Uterus (tissue), 2 donors: ENCODE data around the gene KLK4.

Source experiments
- POLR2A ChIP-seq, 2 donors: fragments of 450-650 bp; IDR thresholded peaks; one replicate each; pipeline ENCODE4 v1.6.1; 2016; ENCODE audit warnings: antibody characterized with exemption in 2 of 2, mild to moderate bottlenecking in 1 of 2, moderate library complexity in 1 of 2
- TF ChIP-seq, protein P1 (sequence below), 4 experiments: fragments of 200-600 bp in 2 of 4; fragments of 450-650 bp in 2 of 4; sonication (generic) in 2 of 4; IDR thresholded peaks; one replicate each; pipeline ENCODE4 v1.5.1; 2016 to 2019; ENCODE audit warnings: antibody characterized with exemption in 4 of 4, mild to moderate bottlenecking in 2 of 4, moderate library complexity in 1 of 4

DNA sequence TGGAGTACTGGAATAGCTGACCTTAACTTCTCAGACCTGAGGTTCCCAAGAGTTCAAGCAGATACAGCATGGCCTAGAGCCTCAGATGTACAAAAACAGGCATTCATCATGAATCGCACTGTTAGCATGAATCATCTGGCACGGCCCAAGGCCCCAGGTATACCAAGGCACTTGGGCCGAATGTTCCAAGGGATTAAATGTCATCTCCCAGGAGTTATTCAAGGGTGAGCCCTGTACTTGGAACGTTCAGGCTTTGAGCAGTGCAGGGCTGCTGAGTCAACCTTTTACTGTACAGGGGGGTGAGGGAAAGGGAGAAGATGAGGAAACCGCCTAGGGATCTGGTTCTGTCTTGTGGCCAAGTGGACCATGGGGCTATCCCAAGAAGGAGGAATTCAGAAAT is 50.2 kb downstream of the KLK4 start:
- TF ChIP-seq, protein P1, sequence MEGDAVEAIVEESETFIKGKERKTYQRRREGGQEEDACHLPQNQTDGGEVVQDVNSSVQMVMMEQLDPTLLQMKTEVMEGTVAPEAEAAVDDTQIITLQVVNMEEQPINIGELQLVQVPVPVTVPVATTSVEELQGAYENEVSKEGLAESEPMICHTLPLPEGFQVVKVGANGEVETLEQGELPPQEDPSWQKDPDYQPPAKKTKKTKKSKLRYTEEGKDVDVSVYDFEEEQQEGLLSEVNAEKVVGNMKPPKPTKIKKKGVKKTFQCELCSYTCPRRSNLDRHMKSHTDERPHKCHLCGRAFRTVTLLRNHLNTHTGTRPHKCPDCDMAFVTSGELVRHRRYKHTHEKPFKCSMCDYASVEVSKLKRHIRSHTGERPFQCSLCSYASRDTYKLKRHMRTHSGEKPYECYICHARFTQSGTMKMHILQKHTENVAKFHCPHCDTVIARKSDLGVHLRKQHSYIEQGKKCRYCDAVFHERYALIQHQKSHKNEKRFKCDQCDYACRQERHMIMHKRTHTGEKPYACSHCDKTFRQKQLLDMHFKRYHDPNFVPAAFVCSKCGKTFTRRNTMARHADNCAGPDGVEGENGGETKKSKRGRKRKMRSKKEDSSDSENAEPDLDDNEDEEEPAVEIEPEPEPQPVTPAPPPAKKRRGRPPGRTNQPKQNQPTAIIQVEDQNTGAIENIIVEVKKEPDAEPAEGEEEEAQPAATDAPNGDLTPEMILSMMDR (IDR thresholded peaks at IDR 0.05) = no peak
- no peak for TF ChIP-seq POLR2A (IDR thresholded peaks at IDR 0.05)
